GM12878 (cell line): ENCODE results near the gene USPL1. TPM values are rescaled to one million over a fixed set of nuclear protein-coding genes. Genes with fewer than 3 reads are reported as not detected.

ENCODE experiments used
- BACH1 ChIP-seq: fragments of 450-650 bp; IDR thresholded peaks from 2 replicates; pipeline ENCODE4 v1.6.1; 2017; ENCODE audit warnings: mild to moderate bottlenecking, borderline replicate concordance
- BCL3 ChIP-seq: IDR thresholded peaks from 2 replicates; pipeline ENCODE4 v1.6.1; 2011; ENCODE audit warnings: borderline replicate concordance, low read depth, mild to moderate bottlenecking, moderate library complexity, low read length; ENCODE audit not compliant: insufficient read depth, poor library complexity, severe bottlenecking
- CBX5 ChIP-seq: sonication (generic); IDR thresholded peaks from 2 replicates; pipeline ENCODE4 v1.6.1; 2016; ENCODE audit warnings: low read depth, moderate library complexity, mild to moderate bottlenecking, inconsistent platforms
- E4F1 ChIP-seq: fragments of 450-650 bp; IDR thresholded peaks from 2 replicates; pipeline ENCODE4 v1.6.1; 2018; ENCODE audit warnings: borderline replicate concordance, mild to moderate bottlenecking; ENCODE audit not compliant: partially characterized antibody
- EZH2 ChIP-seq: IDR thresholded peaks from 2 replicates; pipeline ENCODE4 v1.6.1; 2012; ENCODE audit warnings: low read depth, mild to moderate bottlenecking, control low read depth, inconsistent platforms, low read length, borderline replicate concordance; ENCODE audit not compliant: control insufficient read depth
- KAT2A ChIP-seq: conservative IDR thresholded peaks from 2 replicates; pipeline ENCODE4 v1.6.1; 2011; ENCODE audit warnings: low read depth, low read length; ENCODE audit not compliant: control insufficient read depth
- KDM1A ChIP-seq: fragments of 200-600 bp; sonication (generic); IDR thresholded peaks from 2 replicates; pipeline ENCODE4 v1.6.1; 2016; ENCODE audit warnings: borderline replicate concordance
- NBN ChIP-seq: fragments of 450-650 bp; IDR thresholded peaks from 2 replicates; pipeline ENCODE4 v1.6.1; 2016
- RELA ChIP-seq: fragments of 450-650 bp; IDR thresholded peaks from 2 replicates; pipeline ENCODE4 v1.8.0; 2014; ENCODE audit warnings: borderline replicate concordance; ENCODE audit not compliant: partially characterized antibody
- SMARCA5 ChIP-seq: fragments of 450-650 bp; IDR thresholded peaks from 2 replicates; pipeline ENCODE4 v1.6.1; 2017; ENCODE audit warnings: mild to moderate bottlenecking
- ZBTB40 ChIP-seq: fragments of 450-650 bp; IDR thresholded peaks from 2 replicates; pipeline ENCODE4 v1.6.1; 2016; ENCODE audit warnings: mild to moderate bottlenecking, moderate library complexity, borderline replicate concordance
- ZNF24 ChIP-seq: fragments of 450-650 bp; IDR thresholded peaks from 2 replicates; pipeline ENCODE4 v1.6.1; 2017; ENCODE audit warnings: antibody characterized with exemption, mild to moderate bottlenecking
- ZNF592 ChIP-seq: fragments of 450-650 bp; IDR thresholded peaks from 2 replicates; pipeline ENCODE4 v1.6.1; 2017; ENCODE audit warnings: mild to moderate bottlenecking, moderate library complexity
- ZNF622 ChIP-seq: fragments of 450-650 bp; IDR thresholded peaks from 2 replicates; pipeline ENCODE4 v1.6.1; 2017; ENCODE audit warnings: mild to moderate bottlenecking, inconsistent platforms
- polyA plus RNA-seq, 11 experiments: library from polyadenylated mRNA; depleted of rRNA in 4 of 11; unstranded in 6 of 11; stranded (reverse) in 5 of 11; fragments of >200 nt; fragmentation: Nextera tagmentation in 4 of 11; fragmentation: Illumina TruSeq in 1 of 11; extraction: Ambion mirVana in 4 of 11; extraction: Trizol in 1 of 11; gene quantifications; 1 replicate in 1 of 11; 2 replicates in 10 of 11; pipeline versions ENCODE4 v1.2.1 to v1.2.3, GENCODE V29; 2011 to 2016; ENCODE audit warnings: inconsistent platforms in 2 of 11, missing spikeins in 2 of 11, low read depth in 1 of 11
- total RNA-seq, 4 experiments: library from RNA; depleted of rRNA in 3 of 4; stranded (reverse); fragments of >200 nt in 3 of 4; fragmentation: Illumina TruSeq in 1 of 4; extraction: Trizol in 1 of 4; gene quantifications; 2 replicates each; pipeline versions ENCODE4 v1.2.1 to v1.2.3, GENCODE V29; 2013 to 2021
- TF ChIP-seq, protein P1 (sequence below): fragments of 450-650 bp; IDR thresholded peaks from 2 replicates; pipeline ENCODE4 v1.6.1; 2017; ENCODE audit warnings: mild to moderate bottlenecking, low read depth, inconsistent platforms; ENCODE audit not compliant: poor library complexity, severe bottlenecking

The USPL1 gene
- total and polyA plus RNA-seq, 10 of the 15 experiments (the other 5 are each of a cell fraction or from before 2014, with no cell fraction given), result 7.9 to 23.2 (median 15.8) TPM

- TF ChIP-seq E4F1 (no peak), SMARCA5 (no peak), ZNF24 (no peak), KDM1A (no peak), RELA (no peak), ZBTB40 (no peak), KAT2A (no peak), ZNF592 (no peak), NBN (no peak), BACH1 (no peak), CBX5 (peak; percentile 58; the same call in 1 of the 2 replicates), BCL3 (peak; percentile 56), ZNF622 (no peak), EZH2 (no peak)
- TF ChIP-seq, protein P1, sequence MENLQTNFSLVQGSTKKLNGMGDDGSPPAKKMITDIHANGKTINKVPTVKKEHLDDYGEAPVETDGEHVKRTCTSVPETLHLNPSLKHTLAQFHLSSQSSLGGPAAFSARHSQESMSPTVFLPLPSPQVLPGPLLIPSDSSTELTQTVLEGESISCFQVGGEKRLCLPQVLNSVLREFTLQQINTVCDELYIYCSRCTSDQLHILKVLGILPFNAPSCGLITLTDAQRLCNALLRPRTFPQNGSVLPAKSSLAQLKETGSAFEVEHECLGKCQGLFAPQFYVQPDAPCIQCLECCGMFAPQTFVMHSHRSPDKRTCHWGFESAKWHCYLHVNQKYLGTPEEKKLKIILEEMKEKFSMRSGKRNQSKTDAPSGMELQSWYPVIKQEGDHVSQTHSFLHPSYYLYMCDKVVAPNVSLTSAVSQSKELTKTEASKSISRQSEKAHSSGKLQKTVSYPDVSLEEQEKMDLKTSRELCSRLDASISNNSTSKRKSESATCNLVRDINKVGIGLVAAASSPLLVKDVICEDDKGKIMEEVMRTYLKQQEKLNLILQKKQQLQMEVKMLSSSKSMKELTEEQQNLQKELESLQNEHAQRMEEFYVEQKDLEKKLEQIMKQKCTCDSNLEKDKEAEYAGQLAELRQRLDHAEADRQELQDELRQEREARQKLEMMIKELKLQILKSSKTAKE, result no peak
Observed at GRCh38 chr13:30577401-30577852, 40.3 kb upstream of the USPL1 start (continued).
